HepG2 (cell line): Measurements from ENCODE around the gene ARTN. TPM values are rescaled to one million over a fixed set of nuclear protein-coding genes. Genes with fewer than 3 reads are reported as not detected.

Experiments
- HNF4A ChIP-seq: sonication (generic); formaldehyde crosslinking; IDR thresholded peaks from 2 replicates; pipeline ENCODE4 v1.4.0; 2020; ENCODE audit warnings: missing genetic modification reagents
- KIAA2018 ChIP-seq: sonication (generic); formaldehyde crosslinking; IDR thresholded peaks from 2 replicates; pipeline ENCODE4 v1.5.0; 2020; ENCODE audit warnings: mild to moderate bottlenecking, missing genetic modification reagents, borderline replicate concordance
- NR2C2 ChIP-seq: sonication (generic); formaldehyde crosslinking; IDR thresholded peaks from 2 replicates; pipeline ENCODE4 v1.4.0; 2020; ENCODE audit warnings: missing genetic modification reagents, mild to moderate bottlenecking, moderate library complexity, borderline replicate concordance
- TFE3 ChIP-seq: IDR thresholded peaks from 2 replicates; pipeline ENCODE4 v1.6.1; 2016
- TSC22D2 ChIP-seq: sonication (generic); formaldehyde crosslinking; IDR thresholded peaks from 2 replicates; pipeline ENCODE4 v1.5.1; 2020; ENCODE audit warnings: missing genetic modification reagents, mild to moderate bottlenecking, borderline replicate concordance
- ZNF276 ChIP-seq: sonication (generic); formaldehyde crosslinking; IDR thresholded peaks from 2 replicates; pipeline ENCODE4 v1.4.0; 2020; ENCODE audit warnings: mild to moderate bottlenecking, low read depth, missing genetic modification reagents
- ZNF496 ChIP-seq: sonication (generic); formaldehyde crosslinking; IDR thresholded peaks from 2 replicates; pipeline ENCODE4 v1.8.1; 2023; ENCODE audit warnings: mild to moderate bottlenecking, moderate library complexity, missing genetic modification reagents; ENCODE audit not compliant: insufficient replicate concordance
- polyA plus RNA-seq, 8 experiments: library from polyadenylated mRNA; depleted of rRNA in 3 of 8; stranded (reverse) in 7 of 8; unstranded in 1 of 8; fragments of >200 nt; fragmentation: Illumina TruSeq in 4 of 8; extraction: Trizol in 4 of 8; gene quantifications; 2 replicates each; pipeline versions ENCODE4 v1.2.1 to v1.2.3, GENCODE V29; 2011 to 2016; ENCODE audit warnings: low read depth in 4 of 8, missing spikeins in 1 of 8, mixed read lengths in 1 of 8; ENCODE audit not compliant: insufficient read depth in 1 of 8
- total RNA-seq, 5 experiments: library from RNA; depleted of rRNA; stranded (reverse); fragments of >200 nt; fragmentation: Illumina TruSeq; extraction: Trizol; gene quantifications; 2 replicates each; pipeline ENCODE4 v1.2.3, GENCODE V29; 2016; ENCODE audit warnings: low read depth in 1 of 5

Gene ARTN
- total and polyA plus RNA-seq, 2 of the 13 experiments (the other 11 are each of a cell fraction or from before 2014, with no cell fraction given), result 0.11 to 0.62 TPM

- TF ChIP-seq ZNF276 (CRISPR knock-in tag), result no peak
- TF ChIP-seq HNF4A (CRISPR knock-in tag), result no peak
- no peak for TF ChIP-seq TSC22D2
- TF ChIP-seq ZNF496 (CRISPR knock-in tag), result no peak
- 0 out of 2 replicates have a peak, but pooled peaks have one; percentile 20 for TF ChIP-seq TFE3 (CRISPR knock-in tag)
- peak; percentile 99 for TF ChIP-seq NR2C2 (CRISPR knock-in tag)
- no peak for TF ChIP-seq KIAA2018 (CRISPR knock-in tag)
- TF ChIP-seq, all 625 proteins: peak for 89
Measured at GRCh38 chr1:43969746-43970466, 36.3 kb downstream of the ARTN start, which contains the start of gene DPH2 (continued).
